HG02588 (cell line): ENCODE measurements around the gene DGKI.

ENCODE experiments used
- ATAC-seq: cut with Tn5 transposase; IDR thresholded peaks from one replicate; pipeline ENCODE4 v1.9.1; 2021; ENCODE audit warnings: mild to moderate bottlenecking, moderate library complexity; ENCODE audit not compliant: unreplicated experiment

DGKI gene

DNA sequence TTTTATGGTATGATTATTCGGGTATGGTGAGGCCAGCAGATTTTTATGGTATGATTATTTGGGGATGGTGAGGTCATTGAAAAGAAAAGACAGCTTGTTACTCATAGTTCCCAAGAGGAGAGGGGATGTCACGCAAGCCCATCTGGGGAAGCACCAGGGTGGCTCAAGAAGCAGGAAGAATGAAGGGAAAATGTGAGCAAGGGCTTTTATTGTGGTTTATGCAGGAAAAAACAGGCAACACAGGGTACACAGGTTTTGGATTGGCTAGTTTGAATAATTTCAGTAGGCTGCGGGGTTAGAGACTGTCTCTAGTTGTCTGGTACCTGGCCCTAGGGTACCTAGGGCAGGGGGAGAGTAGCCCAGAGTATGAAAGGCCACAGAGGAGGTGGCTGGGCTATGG, 26.8 kb upstream of the DGKI start:
- ATAC-seq: no peak

DNA sequence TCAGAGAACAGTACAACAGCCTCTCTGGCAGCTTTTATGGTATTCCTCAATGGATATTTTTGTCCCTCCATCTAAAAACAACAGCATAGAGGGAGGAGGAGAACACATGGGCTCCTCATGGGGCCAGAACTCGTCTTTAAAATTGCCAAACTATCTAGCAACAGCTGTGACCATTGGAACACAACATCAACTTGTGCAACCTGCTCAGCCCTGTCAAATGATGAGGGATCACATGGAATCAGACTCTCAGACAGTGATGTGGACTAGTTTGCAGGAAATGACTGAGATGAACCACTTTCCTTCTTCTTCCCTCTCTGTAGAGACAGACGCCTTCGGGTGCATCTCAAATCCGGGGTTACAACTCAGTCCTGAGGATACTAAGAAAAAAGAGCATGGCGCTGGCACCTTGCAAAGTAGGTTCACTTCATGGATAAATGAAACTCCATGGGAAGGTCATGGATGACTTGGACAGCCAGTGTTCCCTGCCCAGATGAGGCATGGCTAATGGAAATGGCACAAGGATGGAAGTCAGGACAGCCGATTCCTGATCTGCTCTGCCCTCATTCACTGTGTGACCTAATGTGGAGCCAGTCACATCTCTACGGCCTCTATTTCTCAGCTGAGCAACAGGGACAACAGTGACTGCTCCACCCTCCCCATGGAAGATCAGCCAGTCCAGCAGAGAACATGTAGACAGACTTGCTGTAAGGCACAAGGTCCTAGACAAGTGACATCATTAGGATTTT, 24.6 kb upstream of the DGKI start:
- no peak for ATAC-seq

DNA sequence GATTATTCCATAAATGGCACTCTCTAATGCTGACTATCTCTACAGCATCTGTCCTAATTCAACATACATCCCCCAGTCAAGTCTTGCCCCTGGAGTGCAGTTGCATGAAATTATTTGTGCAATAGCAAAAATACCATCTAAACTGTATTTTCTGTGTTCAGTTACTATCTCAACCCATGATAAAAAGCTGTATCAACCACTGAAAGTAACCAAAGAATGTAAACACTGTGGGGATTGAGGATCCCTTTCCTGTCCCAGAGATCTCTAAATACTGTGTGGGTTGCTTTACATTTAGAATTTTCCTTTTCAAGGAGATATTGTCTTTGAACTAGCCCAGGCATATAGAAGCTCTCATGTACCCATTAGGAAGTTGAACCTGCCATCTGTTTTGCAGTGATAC, 23.9 kb upstream of the DGKI start:
- ATAC-seq: no peak

DNA sequence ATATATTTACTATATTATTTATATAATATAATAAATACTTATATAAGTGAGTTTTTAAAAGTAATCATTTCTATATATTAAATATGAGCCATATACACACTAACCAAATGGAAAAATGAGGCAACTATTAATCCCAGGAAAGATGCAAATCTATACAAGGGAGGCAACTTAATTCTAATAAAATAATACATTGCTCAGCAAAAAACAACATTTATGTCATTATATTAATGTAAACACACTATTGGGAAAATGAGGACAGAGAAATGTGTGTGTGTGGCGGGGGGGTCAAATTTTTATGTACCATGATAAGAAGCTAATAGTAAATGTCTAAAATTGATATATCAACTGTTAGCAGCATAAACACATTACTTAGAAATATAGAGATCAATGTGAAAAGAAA, 23.3 kb upstream of the DGKI start:
- no peak for ATAC-seq

DNA sequence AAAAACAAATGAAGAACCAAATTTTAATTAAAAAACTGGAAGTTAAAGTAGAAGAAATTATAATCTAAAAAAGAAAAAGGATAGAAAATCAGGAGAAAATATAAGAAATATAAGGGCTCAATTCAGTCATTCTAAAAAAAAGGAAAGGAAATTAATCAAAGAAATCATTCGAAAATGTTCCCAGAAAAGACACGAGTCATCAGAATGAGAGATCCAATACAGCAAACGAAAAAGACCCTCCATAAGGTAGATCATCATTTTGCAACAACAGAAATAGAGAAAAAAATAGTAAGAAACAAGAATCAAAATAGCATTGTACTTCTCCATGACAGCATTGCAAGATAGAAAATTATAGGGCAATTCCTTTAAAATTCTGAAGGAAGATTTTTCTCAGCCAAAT, 22.5 kb upstream of the DGKI start:
- ATAC-seq: no peak

DNA sequence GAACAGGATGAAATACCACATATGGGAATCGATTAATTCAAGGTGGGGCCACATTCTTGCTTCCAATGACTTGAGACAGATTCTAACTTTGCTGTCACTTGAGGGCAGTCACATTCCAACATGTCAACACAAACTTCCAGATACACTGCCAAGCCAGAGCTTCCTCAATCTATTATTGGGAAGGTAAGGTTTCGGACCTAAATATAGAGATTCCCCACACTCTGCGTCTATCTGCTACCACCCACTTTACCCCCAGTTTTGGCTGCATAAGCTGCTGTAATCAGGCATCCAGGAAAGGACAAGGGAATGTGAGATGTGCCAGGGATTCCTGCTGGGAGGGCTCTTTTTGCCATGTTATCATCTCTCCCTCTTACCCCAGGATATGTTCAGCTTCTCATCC, 20.5 kb upstream of the DGKI start:
- no peak for ATAC-seq

DNA sequence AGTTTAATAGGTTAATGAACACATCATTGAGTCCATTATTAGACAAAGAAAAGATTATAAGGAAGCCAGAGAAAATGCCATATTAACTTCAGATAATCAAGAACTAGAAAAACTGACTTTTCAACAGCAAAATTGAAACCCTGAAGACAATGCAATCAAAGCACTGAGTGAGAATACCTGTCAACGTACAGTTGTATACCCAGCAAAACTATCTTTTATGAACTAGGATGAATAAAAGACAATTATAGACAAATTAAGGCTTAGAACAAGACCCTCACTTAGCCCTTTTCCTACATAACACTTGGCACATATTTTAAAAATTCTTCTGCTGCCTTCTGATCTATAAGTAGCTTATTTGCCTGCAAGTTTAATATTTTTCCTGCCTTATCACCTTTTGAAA, 19.0 kb upstream of the DGKI start:
- ATAC-seq: no peak

DNA sequence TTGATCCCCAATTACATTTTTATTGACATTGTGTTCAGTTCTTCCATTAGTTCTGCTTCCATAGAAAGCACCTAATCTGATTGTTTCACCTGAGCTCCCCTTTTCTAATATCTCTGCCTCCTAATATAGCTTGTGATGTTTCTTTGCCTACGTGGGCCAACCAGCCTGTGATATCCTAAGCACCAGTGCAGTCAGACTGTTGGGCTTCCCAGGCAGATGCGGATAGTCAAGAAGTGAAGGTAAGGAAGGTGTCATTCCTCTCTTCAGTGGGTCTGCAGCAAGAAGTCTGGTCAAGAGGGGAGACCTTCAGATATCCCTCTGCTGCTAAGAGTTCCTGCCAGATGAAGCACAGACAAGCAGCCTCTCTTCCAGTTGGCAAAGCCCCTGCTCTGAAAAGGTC, 16.2 kb upstream of the DGKI start:
- no peak for ATAC-seq

DNA sequence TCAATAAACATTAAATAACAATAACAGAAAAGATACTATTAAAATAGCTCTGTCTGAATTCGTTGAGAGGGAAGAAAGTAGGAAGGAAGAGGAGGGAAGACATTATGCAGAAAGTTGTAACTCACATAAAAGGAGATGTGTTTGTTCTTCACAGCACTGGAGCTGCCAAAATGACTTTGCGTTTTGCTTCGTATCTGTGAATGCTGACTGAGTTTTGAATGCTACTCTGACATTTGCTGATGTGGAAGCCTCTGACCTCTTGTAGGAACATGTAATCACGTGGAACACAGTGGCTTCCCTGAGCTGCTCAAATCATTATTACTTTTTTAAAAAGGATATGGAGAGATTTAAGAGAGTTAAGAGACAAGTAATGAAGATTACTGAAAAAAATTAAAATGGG, 15.6 kb upstream of the DGKI start:
- ATAC-seq: no peak

DNA sequence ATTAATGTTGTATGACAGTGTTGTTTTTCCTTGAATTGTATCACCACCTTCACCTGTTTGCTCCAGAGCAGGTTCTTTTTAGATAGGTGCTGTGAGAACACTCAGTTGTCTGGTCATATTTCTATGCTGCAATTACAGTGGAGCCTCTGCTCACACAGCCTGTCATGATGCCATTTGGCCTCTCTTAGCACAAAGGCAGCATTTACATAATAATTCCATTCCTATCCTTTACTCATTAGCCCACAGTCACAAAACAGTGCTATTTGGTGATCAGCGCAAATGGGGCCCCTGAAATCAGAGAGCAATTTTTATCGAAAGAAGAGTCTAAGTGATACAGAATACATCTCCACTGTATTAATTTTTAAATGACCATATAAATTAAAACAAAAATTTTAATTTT, 13.8 kb upstream of the DGKI start:
- no peak for ATAC-seq

DNA sequence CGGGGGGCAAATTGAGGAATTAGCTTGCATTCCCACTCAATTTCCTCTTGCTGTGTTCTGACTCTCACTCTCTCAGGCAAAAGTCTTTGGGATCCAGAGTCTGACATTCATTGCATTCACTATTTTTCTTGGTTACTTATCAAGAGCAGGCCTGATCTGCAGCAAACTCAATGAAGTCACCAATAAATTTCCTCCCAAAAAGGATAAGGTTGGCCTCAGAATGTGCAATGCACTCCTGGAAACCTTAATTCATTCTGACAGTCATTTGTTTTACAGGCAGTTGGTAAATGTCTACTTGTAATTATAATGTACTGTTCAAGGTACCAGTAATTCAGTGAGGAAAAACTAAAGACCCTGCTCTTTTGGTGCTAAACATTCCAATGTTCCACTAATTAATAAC, 6.3 kb upstream of the DGKI start:
- ATAC-seq: no peak

DNA sequence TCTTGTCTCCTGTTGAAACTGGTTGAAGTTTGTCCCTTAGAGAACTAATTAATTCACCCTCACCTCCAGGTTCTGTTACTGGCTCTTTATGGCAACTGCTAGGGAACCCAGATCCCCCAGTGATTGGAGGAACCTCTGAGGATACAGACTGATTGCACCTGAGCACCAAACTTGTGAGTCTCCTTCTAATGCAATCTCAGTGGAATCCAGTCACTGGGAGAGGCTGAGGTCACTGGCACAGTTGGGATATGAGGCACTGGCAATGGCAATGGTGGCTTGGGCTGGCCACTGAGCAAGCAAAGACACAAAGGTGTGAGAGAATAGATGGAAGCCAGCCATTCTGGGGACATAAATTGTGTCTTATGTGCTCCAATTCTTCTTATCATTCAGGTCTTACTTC, 5.3 kb upstream of the DGKI start:
- ATAC-seq: no peak

DNA sequence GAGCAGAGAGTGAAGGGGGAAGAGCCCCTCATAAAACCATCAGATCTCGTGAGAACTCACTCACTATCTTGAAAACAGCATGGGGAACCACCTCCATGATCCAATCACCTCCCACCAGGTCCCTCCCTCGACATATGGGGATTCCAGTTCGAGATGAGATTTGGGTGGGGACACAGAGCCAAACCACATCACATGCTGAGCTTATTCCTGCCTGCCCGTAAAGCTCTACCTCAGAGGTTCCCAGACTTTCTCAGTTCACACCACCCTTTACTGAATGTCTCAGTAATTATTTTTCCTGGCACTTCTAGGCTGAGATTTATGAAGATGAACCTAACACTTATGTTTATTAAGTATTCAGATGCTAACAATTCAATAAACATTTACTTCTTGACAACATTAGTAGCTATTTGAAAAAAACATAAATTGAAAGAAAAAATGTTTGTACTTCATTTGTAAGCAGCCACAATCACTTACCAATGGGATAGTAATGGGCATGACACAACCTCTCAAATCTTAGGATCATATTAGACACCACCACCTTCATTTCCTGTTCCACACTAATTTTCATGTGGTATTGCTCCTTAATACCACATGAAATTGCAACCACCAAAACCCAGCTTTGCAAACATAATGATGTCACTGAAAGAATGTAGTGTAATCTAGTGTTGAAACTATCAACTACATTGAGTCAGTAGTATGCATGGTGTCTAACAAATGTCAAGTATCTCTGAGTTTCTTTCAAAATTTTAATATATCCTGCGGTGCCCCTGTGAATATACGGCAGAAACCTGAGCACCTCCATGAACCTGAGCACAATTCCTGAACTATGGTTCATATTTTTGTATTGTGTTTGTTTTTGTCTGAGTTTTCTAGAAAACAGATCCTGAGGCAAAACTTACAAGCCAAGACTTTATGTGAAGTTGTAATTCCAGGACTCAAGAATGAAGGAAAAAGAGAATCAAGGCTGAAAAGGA, 4.5 kb upstream of the DGKI start:
- no peak for ATAC-seq

DNA sequence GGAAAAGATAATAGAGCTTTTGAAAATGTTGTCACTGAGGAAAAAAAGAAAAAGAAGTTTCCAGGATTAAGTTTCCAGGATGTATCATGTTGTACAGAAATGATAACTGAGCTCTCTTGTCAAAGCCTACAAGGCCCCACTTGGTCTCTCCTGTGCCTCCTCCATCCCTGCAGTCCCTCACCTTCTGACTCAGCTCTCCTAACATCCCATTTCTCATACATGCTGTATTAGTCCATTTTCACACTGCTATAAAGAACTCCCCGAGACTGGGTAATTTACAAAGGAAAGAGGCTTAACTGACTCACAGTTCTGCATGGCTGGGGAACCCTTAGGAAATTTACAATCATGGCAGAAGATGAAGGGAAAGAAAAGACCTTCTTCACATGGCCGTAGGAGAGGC, 3.8 kb upstream of the DGKI start:
- ATAC-seq: no peak

DNA sequence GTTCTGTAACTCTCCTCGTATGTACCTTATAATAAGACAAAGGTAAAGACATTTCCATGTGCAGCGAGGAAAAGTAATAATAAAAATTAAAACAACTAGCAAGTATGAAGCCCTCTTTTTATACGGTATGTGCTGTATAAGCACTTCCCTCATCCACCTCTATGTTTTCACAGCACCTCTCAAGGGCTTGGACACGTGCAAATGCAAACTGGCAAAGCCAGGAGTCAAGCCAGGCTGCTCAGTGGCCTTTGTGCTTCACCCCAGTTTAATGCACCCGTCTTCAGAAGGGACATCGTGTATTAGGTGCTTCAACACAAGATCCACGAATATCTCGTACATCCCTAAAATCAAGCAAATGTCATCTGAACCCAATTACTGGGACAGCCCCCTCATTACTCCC, 1.3 kb upstream of the DGKI start:
- ATAC-seq: no peak

DNA sequence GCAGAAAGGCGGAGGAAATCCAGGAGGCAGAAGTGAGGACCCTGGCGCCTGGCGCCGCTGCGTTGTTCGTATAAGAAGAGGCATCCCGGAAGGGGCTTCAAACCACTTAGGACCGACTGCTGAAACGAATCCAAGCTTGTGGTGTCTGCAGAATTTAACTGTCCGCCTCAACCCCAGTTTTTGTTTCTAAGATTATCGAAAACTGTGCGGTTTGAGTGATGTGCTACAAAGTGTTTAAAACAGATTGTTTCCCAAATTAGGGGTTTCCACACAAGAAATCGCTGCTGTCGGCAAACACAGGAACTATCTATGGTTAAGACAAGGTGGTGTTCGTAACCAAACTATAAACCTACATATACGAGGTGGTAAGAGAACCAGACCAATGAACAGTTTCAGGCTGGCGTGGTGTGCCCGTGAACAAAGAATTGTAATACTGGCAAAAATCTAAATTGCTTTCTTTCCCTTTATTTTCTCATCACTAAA, 835 bp upstream of the DGKI start:
- ATAC-seq: no peak

DNA sequence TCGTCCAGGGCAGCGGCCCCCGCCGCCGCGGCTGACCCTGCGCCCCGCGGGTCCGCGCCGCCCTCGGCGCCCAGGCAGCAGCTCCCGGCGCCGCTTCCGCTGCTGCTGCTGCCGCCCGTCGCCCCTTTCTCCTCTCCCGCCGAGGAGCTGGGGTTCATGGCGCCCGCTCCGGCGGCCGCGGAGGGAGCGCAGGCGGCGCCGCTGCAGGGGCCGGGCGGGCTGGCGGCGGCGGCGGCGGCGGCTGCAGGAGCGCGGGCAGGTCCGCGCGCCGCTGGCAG, 286 bp downstream of the DGKI start:
- ATAC-seq: no peak

DNA sequence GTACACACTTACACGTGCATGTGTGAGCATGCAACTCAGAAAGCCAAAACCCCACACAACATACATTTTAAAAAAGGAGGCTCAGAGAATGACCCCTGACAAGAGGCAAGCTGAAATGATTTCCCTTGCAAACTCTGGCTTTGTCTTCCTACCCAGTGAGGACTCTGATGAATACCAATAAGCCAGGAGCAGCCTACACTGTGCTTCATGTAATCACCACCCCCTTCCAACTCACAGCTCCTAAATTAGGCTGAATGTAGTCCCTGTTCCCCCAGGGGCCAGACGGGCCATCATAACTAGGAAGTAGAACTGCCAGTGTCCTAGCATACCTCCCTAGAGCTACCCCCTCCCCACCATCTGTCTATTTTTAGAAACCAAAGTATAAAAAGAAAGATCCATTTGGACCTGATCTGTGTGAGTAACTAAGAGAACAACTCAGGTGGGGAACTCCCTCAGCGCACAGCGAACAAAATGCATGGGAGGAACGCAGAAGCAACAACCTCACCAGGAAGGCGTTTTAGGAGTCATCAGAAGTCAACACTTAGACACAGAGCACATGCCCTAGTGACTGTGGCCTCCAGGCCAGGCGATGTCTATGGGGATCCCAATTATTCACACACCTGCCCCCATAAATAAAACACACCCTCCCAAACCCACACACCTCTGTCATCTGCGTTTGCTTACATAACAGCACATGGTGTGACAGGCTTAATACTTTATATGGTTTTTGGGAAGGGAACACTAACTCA, 1.9 kb downstream of the DGKI start:
- ATAC-seq: no peak

DNA sequence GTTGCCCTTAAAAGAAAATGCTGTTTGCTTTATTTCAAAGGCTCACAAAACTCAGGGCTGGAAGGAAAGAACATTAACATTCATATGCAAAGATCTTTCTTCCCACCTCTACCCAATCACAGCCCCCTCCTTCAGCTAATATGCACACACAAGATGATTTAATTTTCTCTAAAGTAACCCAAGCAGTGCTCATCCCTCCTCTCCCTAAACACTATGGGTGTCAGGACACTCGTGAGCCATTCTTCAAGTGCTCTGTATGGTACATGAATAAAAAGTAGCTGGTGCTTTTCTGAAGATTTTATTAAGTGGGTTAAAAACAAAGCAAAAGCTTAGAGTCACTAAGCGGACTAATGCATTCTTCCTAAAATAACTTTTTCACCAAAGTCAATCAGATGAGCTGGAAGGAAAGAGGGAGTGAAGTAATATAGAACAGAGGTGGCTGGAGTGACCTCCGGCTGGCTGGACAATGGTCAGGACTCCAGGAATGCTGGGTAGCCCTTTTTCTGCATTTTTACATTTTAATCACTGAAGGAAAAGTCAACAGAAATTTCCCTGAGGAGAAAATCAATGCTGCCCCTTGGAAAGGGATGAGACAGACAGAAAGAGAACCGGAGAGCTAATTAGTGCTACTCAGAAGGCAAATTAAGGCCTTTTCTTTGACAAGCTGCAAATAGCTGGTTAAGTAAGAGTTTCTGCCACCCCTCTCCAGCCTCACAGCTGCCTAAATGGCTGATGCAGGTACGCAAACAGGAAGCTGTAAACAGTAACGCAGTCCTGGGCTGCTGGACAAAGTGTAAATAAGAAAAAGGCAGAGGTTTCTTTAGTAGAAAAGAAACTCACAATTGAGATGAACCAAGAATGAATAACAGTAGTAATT, 6.6 kb downstream of the DGKI start:
- ATAC-seq: no peak

DNA sequence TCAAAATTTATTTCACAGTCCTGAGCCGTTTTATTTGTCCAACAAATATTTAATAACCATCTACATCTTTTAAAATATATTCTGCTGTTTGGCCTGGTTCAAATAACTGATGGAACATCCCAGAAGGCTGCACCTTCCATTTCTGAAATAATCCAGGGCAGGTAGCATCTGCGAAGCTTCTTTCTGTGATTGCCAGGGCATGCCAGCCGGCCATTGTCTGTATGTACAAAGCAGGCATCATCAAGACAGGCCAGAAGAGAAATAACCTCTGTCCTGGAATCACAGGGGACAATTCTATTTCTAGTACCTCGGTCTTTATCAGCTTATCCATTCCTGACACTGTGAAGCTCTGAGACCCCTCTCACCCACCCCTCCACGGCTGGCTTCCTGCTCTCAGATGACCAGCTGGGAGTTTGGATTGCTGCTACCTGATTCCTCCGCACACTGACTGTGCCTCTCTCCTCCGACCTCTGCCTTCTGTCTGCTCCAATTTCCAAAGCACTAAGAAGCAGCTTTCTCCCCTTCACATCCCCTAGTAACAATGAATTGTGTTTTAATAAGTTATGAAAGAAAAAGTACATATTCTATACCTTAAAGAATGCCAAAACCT, 8.0 kb downstream of the DGKI start:
- no peak for ATAC-seq
